OCI-LY7 (cell line): ENCODE measurements around the gene PFKL. TPM values are rescaled to one million over a fixed set of nuclear protein-coding genes. Genes with fewer than 3 reads are reported as not detected.

Experiments used
- BruUV-seq: library from RNA; stranded (reverse); fragments of 400-500 nt; replicated peaks from 2 replicates; lab custom pipeline; 2021; lab: Mats Ljungman, UMichigan
- CTCF ChIA-PET: fragments of 300-600 bp; sonication (Branson Sonifier 250); formaldehyde crosslinking; loops from one replicate; lab custom pipeline; 2022; ENCODE audit warnings: antibody characterized with exemption; ENCODE audit not compliant: unreplicated experiment; lab: Charles Lee
- POLR2A ChIA-PET: fragments of 300-600 bp; sonication (Branson Sonifier 250); formaldehyde crosslinking; loops from one replicate; lab custom pipeline; 2022; ENCODE audit warnings: antibody characterized with exemption; lab: Charles Lee
- DNase-seq: peaks from one replicate; pipeline ENCODE4 v3.0.0-alpha.2; 2015; ENCODE audit warnings: low spot score
- H2AFZ ChIP-seq: fragments of 200-600 bp; sonication (generic), shearing (Covaris generic); 2 replicates; pipeline ENCODE4 v1.6.1; 2014; ENCODE audit warnings: mild to moderate bottlenecking, antibody characterized with exemption, low read length, moderate library complexity
- H3K27ac ChIP-seq: fragments of 200-600 bp; sonication (generic); 2 replicates; pipeline ENCODE4 v1.5.1; 2014; ENCODE audit warnings: mixed run types, low read depth, mild to moderate bottlenecking, moderate library complexity, low read length, inconsistent platforms; ENCODE audit not compliant: poor library complexity, severe bottlenecking
- H3K36me3 ChIP-seq: fragments of 200-600 bp; sonication (generic); 2 replicates; pipeline ENCODE4 v1.6.1; 2014; ENCODE audit warnings: mild to moderate bottlenecking, antibody characterized with exemption, low read length, moderate library complexity, mixed read lengths; ENCODE audit not compliant: insufficient read depth
- H3K4me1 ChIP-seq: fragments of 200-600 bp; sonication (generic); 2 replicates; pipeline ENCODE4 v1.5.1; 2014; ENCODE audit warnings: mild to moderate bottlenecking, low read length; ENCODE audit not compliant: insufficient read depth, poor library complexity, severe bottlenecking
- H3K4me2 ChIP-seq: fragments of 200-600 bp; sonication (generic); 2 replicates; pipeline ENCODE4 v1.6.1; 2014; ENCODE audit warnings: mild to moderate bottlenecking, low read length
- H3K4me3 ChIP-seq: fragments of 200-600 bp; sonication (generic); 2 replicates; pipeline ENCODE4 v1.5.1; 2014; ENCODE audit warnings: mild to moderate bottlenecking, low read depth, low read length; ENCODE audit not compliant: poor library complexity, severe bottlenecking
- H3K79me2 ChIP-seq: fragments of 200-600 bp; sonication (generic); 2 replicates; pipeline ENCODE4 v1.6.1; 2016; ENCODE audit warnings: low read depth, mild to moderate bottlenecking, low read length, moderate library complexity, mixed read lengths; ENCODE audit not compliant: insufficient read depth
- H3K9me2 ChIP-seq: fragments of 200-600 bp; sonication (generic); 2 replicates; pipeline ENCODE4 v1.6.1; 2016; ENCODE audit warnings: mild to moderate bottlenecking, low read length, mixed read lengths; ENCODE audit not compliant: insufficient read depth
- H3K9me3 ChIP-seq: fragments of 200-600 bp; sonication (generic); 2 replicates; pipeline ENCODE4 v1.6.1; 2014; ENCODE audit warnings: mild to moderate bottlenecking, mixed run types, low read length, mixed read lengths
- H4K20me1 ChIP-seq: fragments of 200-600 bp; sonication (generic); 2 replicates; pipeline ENCODE4 v1.6.1; 2014; ENCODE audit warnings: mild to moderate bottlenecking, antibody characterized with exemption, low read length, moderate library complexity, mixed read lengths; ENCODE audit not compliant: insufficient read depth
- CTCF ChIP-seq: fragments of 200-600 bp; sonication (generic); conservative IDR thresholded peaks from 2 replicates; pipeline ENCODE4 v1.5.1; 2014; ENCODE audit warnings: mild to moderate bottlenecking, antibody characterized with exemption, low read length, moderate library complexity, mixed read lengths
- EZH2phosphoT487 ChIP-seq: fragments of 200-600 bp; sonication (generic); IDR thresholded peaks from 2 replicates; pipeline ENCODE4 v1.6.1; 2018; ENCODE audit warnings: low read depth, borderline replicate concordance, mild to moderate bottlenecking, mixed run types, antibody characterized with exemption, low read length, moderate library complexity, mixed read lengths
- intact Hi-C: fragments of 100-400 bp; cut with micrococcal nuclease; formaldehyde crosslinking; loops from one replicate; pipeline ENCODE4 v1.10.0; 2022; ENCODE audit not compliant: unreplicated experiment
- total RNA-seq, 2 experiments: library from RNA; depleted of rRNA in 1 of 2; stranded (reverse); fragments of >200 nt in 1 of 2; shearing (Covaris generic) in 1 of 2; gene quantifications; 2 replicates each; pipeline ENCODE4 v1.2.3, GENCODE V29; 2014 to 2022

PFKL gene
- total RNA-seq, 2 experiments from 2014 or later = 102 to 128 TPM

- Histone ChIP-seq H3K9me2 (no peaks in the 10 kb centered on the region), H3K27ac (no peak overlapping the region), H3K4me2 (no peak overlapping the region), H3K79me2 (no peaks in the 10 kb centered on the region), H3K36me3 (no peaks in the 10 kb centered on the region), H3K9me3 (no peaks in the 10 kb centered on the region), H3K4me3 (no peak overlapping the region), H2AFZ (no peak overlapping the region), H4K20me1 (no peaks in the 10 kb centered on the region), H3K4me1 (no peaks in the 10 kb centered on the region)
- intact Hi-C loops = no loop called here
- BruUV-seq = no TSS peak
- ChIA-PET POLR2A (no interaction called here), CTCF (no interaction called here)
- DNase-seq = no peak
- no peak for TF ChIP-seq EZH2phosphoT487
- TF ChIP-seq CTCF = no peak
These were observed 72.8 kb downstream of the PFKL start for GRCh38 chr21:44372616-44373015.

DNA sequence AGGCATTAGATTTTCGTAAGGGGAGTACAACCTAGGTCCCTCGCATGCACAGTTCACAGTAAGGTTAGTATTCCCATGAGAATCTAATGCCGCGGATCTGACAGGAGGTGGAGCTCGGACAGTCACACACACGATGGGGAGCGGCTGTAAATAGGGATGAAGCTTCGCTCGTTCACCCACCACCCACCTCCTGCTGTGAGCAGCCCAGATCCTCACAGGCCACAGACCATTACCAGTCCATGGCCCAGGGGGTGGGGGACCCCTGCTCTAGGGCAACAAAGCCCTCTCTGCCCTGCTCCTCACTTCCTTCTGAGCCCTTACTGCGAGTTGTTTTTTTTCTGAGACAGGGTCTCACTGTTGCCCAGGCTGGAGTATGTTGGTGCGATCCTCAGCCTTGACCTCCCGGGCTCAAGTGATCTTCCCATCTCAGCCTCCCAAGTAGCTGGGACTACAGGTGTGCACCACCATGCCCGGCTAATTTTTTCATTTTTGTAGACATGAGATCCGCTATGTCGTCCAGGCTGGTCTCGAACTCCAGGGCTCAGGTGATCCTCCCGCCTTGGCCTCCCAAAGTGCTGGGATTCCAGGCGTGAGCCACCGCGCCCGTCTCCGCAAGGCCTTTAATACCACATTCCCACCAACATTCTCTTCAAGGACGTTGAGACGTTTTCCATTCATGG, 74.9 kb downstream of the PFKL start:
- H3K4me1 ChIP-seq = no peaks in the 10 kb centered on the region
- H3K9me3 ChIP-seq = no peaks in the 10 kb centered on the region
- no peaks in the 10 kb centered on the region for H4K20me1 ChIP-seq
- no peaks in the 10 kb centered on the region for H3K79me2 ChIP-seq
- no peak overlapping the region for H2AFZ ChIP-seq
- ChIA-PET CTCF (no interaction called here), POLR2A (no interaction called here)
- H3K9me2 ChIP-seq = no peaks in the 10 kb centered on the region
- H3K4me2 ChIP-seq = no peak overlapping the region
- no TSS peak for BruUV-seq
- no peak overlapping the region for H3K27ac ChIP-seq
- no peak overlapping the region for H3K4me3 ChIP-seq
- DNase-seq = no peak
- intact Hi-C loops = no loop called here
- TF ChIP-seq CTCF (no peak), EZH2phosphoT487 (no peak)
- no peaks in the 10 kb centered on the region for H3K36me3 ChIP-seq

DNA sequence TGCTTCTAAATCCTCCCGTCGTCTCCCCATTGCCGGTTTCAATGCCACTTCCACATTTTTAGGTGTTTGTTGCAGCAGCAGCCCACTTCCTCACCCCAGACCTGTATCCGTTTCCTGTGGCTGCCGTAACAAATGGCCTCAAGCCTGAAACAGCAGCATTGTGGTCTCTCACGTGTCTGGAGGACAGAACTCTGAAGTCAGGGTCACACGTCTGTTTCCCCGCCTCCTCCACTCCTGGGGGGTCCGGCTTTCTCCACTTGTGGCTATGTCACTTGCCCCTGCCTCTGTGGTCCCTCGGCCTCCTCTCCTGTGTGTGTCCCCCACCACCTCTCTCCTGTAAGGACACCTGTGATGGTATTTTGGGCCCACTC, 75.4 kb downstream of the PFKL start:
- Histone ChIP-seq H3K4me1 (no peaks in the 10 kb centered on the region), H2AFZ (no peak overlapping the region), H3K79me2 (no peaks in the 10 kb centered on the region), H3K27ac (no peak overlapping the region), H3K9me3 (no peaks in the 10 kb centered on the region), H4K20me1 (no peaks in the 10 kb centered on the region), H3K36me3 (no peaks in the 10 kb centered on the region), H3K4me3 (no peak overlapping the region), H3K4me2 (no peak overlapping the region), H3K9me2 (no peaks in the 10 kb centered on the region)
- ChIA-PET CTCF (no interaction called here), POLR2A (no interaction called here)
- no TSS peak for BruUV-seq
- no peak for TF ChIP-seq EZH2phosphoT487
- no peak for TF ChIP-seq CTCF
- intact Hi-C loops = no loop called here
- no peak for DNase-seq
